Activated T-cell treated with anti-CD3 and anti-CD28 coated beads for 48 hours (primary cell): Measurements from ENCODE around the gene NOTCH2.

Source experiments
- DNase-seq: peaks from one replicate; pipeline ENCODE4 v3.0.0-alpha.2; 2020; ENCODE audit warnings: low read depth

Gene NOTCH2

DNA sequence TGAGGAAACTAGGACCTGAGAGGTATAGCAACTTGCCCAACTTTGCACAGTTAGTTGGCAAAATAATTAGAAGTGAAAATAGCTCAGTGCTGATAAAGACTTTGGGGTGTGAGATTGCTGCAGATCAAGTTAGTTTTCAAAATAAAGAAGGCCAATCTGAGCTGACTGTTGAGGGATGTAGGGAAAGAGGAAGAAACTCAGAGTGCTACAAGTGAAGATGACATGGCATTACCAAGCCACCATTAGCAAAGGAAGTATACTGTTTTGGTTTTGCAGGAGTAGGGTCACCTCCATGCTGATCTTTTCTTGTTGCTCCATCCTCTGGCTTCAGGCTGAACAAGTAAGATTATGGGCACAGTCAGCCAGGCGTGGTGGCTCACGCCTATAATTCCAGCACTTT lies 94.5 kb downstream of the NOTCH2 start:
- no peak for DNase-seq

GRCh38 chr1:119974013-119974412 lies 95.4 kb downstream of the NOTCH2 start:
- DNase-seq, result no peak

GRCh38 chr1:119971710-119972570 lies 97.5 kb downstream of the NOTCH2 start:
- no peak for DNase-seq

DNA sequence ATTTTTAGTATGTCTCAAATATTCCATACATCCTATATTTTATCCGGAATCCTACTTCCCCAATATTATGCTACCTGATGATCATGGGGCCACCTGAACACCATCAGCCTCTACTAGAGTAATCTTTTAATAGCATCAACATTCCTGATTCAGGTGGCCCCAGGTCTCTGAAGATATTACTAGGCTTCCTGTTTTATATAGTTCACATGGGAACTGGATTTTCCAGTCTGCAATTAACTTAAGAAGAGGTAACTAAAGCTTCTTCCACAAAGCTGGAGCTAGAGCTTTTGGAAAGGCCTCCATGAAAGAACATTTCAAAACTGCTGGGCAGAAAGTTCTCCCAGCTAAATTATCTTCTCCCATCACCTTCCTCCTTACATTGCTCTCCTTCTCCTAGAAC lies 100.9 kb downstream of the NOTCH2 start:
- DNase-seq, result no peak

DNA sequence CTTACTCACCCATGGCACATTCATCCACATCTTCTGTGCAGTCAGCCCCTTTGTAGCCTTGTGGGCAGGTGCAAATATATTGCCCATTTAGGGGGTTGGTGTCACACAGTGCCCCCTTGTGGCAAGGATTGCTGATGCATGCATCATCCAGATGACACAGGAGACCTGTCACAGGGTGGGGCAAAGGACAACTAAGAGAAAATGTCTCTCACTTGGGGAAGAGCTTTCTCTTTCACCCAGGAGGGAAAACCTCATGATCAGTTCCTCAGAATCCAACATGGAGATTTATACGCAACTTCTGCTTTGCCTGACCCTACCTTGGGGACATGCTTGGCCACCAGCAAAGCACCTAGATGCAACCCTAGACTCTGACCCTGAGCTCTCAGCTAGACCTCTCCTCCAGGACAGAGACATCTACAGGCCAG lies 101.4 kb downstream of the NOTCH2 start:
- peak; percentile 71 for DNase-seq

DNA sequence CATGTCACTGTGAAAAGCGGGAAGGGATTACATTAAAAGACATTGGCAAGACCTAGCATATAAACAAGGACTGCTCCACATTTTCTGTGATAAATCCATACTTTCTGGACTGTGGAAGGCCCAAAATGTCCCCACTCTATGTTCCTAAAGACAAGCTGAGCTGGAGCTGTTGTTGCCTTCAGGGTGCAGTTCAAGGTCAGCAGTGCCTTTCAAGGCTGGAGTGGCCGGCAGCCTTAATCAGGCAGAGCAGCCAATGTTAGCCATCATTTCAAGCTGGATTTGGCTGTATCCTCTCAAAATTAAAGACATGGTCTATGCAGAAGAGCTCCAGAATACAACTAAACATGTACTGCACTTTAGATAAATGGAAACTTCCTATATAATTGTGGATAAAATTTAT lies 102.8 kb downstream of the NOTCH2 start:
- DNase-seq, result no peak

GRCh38 chr1:119966020-119966419 lies 103.4 kb downstream of the NOTCH2 start:
- no peak for DNase-seq

DNA sequence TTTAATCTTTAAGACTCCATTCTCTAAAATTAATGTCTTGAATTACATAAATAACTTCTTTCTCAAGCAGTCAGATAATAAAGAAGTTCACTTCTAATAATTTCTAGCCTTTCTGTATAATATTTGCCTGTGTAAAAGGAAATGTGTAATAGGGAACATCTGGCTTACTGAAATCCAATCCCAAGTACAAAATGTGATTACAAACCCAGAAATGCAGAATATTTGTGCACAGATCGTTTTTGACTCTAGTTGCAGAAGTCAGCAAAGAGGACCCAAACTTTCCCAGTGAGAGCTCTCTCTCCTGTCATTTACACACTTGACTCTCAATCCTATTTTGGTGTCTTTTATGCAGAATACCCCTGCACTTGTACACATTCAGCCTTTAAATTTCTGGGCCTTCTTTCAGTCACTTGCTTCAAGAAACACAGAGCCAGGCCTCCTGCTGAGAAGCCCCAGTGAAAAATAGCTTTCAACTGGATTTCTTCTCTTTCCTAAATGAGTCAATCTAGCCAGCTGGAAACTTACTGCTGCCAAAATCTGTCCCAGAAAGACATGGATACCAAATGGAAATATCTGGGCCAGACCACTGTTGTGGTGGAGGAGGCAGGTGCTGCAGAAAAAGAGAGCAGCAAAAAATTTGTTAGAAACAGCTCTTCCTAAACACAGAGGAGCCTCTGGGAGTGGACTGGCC lies 104.6 kb downstream of the NOTCH2 start:
- no peak for DNase-seq

DNA sequence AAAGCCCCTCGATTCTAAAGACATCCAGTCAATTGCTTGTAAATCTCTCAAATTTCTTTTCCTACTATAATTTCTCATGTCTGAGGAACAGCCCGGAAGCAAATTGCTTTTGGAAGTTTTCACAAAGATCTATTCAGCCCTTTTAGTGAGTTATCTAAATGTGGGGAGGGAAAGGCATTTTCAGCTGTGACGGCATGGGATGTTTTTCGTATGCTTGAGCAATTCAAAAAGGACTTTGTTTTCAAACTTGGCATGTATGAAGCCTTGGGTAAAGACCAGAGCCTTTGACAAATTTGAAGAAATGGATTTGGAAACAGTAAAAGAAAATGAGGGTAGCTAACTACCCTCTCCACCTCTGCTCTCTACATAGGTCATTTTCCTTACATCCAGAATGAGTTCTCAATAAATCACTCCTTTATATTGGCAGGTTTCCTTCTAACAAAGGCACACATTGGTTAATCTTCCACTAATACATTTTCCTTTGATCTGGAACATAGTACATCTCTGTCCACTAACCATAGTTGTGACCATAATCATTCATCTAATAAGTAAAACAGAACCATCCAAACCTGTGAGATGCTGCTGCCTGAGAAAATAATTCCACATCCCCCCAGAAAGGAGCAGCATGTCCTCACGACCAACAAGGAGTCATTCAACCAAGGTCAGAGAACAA lies 107.0 kb downstream of the NOTCH2 start:
- no peak for DNase-seq

GRCh38 chr1:119960501-119960900 lies 109.0 kb downstream of the NOTCH2 start:
- no peak for DNase-seq

GRCh38 chr1:119959268-119960220 lies 109.9 kb downstream of the NOTCH2 start:
- no peak for DNase-seq

GRCh38 chr1:119958223-119958622 lies 111.2 kb downstream of the NOTCH2 start:
- DNase-seq, result no peak

DNA sequence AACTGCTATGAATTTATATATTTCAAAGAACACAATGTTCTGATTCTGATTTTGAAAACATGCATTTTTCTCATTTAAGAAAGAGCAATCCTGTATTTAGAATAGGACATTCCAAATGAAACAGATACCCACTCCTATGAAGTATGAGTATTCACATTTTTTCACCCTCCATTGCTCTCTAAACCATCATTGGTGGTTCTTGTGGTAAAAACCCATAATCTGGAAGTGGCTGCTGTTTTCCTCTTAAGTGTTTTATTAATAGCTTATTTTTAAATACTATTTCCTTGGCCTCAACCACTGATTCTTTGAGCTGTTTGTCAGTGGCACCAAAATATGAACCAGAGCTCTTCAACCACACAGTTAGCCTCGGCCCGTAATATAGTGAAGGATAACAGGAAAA lies 113.2 kb downstream of the NOTCH2 start:
- DNase-seq, result no peak

DNA sequence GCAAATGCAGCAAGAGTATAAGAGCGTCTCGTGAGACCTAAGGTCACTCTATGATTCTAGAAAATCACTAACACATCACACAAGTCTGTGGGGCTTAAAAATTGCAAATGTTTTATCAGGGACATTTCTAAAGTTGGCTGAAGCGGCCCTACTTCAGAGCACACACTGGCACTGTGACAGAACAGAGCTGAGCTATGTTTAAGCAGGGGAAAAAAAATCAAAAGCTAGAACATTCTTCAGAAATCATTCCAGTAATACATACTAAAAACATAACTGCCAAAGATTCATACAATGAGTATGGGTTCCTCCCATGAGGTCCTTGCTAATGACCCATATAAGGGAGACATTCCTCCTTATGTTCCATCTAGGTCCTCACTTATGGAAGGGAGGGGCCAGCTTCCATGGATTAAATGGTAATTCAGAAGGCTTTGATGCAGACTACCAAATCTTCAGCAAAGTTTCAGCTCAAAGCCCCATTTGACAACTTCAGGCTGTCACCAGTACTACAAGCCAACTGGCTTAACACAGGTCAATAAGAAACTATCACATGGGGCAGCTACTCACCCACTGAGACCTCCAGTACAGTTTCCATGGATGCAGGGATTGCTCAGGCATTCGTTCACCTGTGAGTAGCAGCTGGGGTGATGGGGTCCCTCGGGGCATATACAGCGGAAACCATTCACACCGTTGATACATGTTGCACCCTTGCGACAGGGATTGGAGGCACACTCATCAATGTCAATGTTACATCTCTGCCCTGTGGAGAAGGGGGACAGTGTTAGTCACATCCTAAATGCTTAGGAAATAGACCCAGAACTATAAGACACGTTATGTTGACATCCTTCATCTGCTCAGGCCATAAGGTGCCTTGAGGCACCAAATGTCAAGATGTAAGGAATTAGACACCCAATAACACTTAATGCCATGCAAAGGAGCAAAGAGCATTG lies 114.7 kb downstream of the NOTCH2 start:
- DNase-seq, result no peak

DNA sequence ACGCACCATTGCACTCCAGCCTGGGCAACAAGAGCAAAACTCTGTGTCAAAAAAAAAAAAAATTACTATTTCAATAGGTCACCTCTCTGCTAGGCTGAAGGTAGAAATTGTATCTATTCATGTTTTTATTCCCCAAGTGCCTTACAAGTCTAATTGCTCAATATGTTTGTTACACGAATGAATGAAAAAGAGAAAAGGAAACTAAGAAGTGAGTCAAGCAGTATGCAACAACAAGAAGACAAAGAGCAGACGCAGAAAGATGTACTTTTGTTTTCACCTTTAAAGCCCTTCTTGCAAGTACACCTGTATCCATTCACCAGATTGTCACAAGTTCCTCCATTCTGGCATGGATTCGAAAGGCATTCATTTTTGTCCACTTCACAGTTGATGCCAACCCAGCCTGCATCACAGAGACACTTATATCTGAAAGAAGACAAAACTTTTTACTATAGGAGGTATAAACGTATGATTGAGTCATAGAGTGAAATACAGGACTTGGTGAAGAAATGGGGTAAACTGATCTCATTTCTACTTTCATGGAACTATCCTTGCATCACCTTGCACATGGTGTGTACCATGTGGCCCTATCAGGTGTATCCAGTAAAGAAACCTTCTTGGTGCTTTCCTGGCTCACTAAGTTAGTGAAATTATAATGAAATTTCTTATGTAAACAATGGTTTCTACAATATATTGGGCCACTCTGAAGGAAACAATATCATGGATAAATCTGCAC lies 116.0 kb downstream of the NOTCH2 start:
- DNase-seq, result no peak

DNA sequence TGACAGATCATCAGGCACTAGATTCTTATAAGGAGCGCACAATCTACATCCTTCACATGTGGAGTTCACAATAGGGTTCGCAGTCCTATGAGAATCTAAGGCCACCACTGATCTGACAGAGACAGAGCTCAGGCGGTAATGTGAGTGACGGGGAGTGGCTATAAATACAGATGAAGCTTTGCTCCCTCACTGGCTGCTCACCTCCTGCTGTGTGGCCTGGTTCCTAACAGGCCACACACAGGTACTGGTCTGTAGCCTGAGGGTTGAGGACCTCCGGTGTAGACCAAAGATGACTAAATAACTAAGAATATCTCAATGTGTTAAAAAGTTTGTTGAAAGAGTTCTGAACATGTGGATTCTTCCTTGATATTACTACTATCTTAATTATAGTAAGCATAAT lies 117.0 kb downstream of the NOTCH2 start:
- no peak for DNase-seq

DNA sequence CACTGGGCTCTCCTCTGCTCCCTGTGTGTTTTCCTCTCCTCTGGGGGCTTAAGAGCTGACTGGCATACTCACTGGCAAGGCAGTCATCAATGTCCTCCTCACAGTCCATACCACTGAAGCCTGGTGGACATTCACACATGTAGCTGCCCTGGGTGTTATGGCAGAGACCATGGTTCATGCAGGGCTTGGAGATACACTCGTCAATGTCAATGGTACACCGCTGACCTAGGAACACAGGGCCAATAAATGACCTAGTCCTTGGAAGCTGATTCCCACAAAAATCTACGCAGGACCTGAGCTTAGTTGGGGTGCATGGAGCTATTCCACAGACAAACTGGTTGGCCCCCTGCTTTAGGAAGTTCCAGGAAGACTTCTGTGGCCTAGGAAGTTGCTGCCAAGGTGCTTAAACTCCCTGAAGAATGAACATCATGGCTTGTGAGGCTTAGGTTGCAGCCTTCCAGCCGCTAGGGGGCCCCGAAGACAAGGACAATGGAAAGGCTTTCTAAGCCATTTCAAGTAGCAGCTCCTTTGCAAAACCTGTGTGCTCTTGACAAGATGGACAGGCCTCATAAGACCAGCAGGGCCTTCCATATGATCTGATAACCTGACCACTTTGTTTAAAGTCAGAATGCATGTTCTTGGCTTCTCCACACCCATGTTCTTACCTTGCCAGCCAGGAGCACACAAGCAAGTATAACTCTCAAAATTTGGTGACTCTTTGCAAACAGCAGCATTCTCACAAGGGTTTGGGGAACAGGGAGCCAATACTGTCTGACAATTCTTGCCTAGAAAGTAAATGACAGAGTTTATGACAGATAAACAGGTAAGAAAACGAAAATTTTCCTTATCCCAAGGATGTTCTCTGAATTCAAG lies 120.9 kb downstream of the NOTCH2 start:
- peak; percentile 60 for DNase-seq

GRCh38 chr1:119947468-119947867 lies 122.0 kb downstream of the NOTCH2 start:
- no peak for DNase-seq

GRCh38 chr1:119946724-119947123 lies 122.7 kb downstream of the NOTCH2 start:
- DNase-seq, result no peak
